Right lobe of liver (tissue), 6 donors: ENCODE results near the gene CHN2. TPM values are rescaled to one million over a fixed set of nuclear protein-coding genes. Genes with fewer than 3 reads are reported as not detected.

Experiments
- ATAC-seq, 4 donors: fragments of 200-7000 bp; cut with Tn5 transposase; one replicate each; pipeline ENCODE4 v1.9.1; 2020; ENCODE audit warnings: mild to moderate bottlenecking in 4 of 4, moderate library complexity in 4 of 4
- DNase-seq, 3 donors: peaks; one replicate each; pipeline ENCODE4 v3.0.0-alpha.2; 2020
- H3K27ac ChIP-seq, 3 donors: fragments of 200-600 bp; one replicate each; pipeline ENCODE4 v1.8.0; 2022
- H3K27me3 ChIP-seq, 2 donors: fragments of 200-600 bp; one replicate each; pipeline ENCODE4 v1.8.0; 2022
- H3K36me3 ChIP-seq, 4 donors: fragments of 200-600 bp; sonication (generic) in 1 of 4; one replicate each; pipeline versions ENCODE4 v1.5.1 to v1.8.0; 2017 to 2022; ENCODE audit warnings: control low read depth in 1 of 4
- H3K4me1 ChIP-seq, 4 donors: fragments of 200-600 bp; sonication (generic) in 1 of 4; one replicate each; pipeline versions ENCODE4 v1.5.1 to v1.8.0; 2017 to 2022; ENCODE audit warnings: control low read depth in 1 of 4
- H3K4me3 ChIP-seq, 3 donors: fragments of 200-600 bp; one replicate each; pipeline ENCODE4 v1.8.0; 2022
- H3K9me3 ChIP-seq, 4 donors: fragments of 200-600 bp; sonication (generic) in 1 of 4; one replicate each; pipeline versions ENCODE4 v1.5.1 to v1.8.0; 2017 to 2022; ENCODE audit warnings: control low read depth in 1 of 4
- CTCF ChIP-seq, 4 donors: fragments of 200-600 bp in 3 of 4; fragments of 450-650 bp in 1 of 4; IDR thresholded peaks; one replicate each; pipeline versions ENCODE4 v1.5.1 to v1.8.0; 2016 to 2022; ENCODE audit warnings: antibody characterized with exemption in 4 of 4, mild to moderate bottlenecking in 2 of 4
- POLR2A ChIP-seq: fragments of 450-650 bp; IDR thresholded peaks from one replicate; pipeline ENCODE4 v1.6.1; 2017; ENCODE audit warnings: antibody characterized with exemption, mild to moderate bottlenecking
- WGBS: methylation state at CpG from one replicate; pipeline ENCODE4 v1.1.6; 2018; ENCODE audit warnings: low coverage, low lambda C conversion rate; ENCODE audit not compliant: insufficient coverage; ENCODE audit errors: missing lambda C conversion rate; 5-methylcytosine and 5-hydroxymethylcytosine counted together
- intact Hi-C, 2 donors: fragments of 100-400 bp; cut with DNase I; formaldehyde crosslinking; loops; one replicate each; pipeline versions ENCODE4 v1.11.2 to v1.14.1; 2022
- total RNA-seq, 6 experiments: library from RNA; depleted of rRNA in 2 of 6; stranded (reverse); fragments of >200 nt in 2 of 6; fragmentation: NEBNext Ultra II Directional in 3 of 6; extraction: Animal tissue kit (Norgen Biotek cat#: 25700) in 3 of 6; gene quantifications; one replicate each; pipeline versions ENCODE4 v1.1.0 to v1.2.4, GENCODE V29; 2016 to 2023
- donor health status: DM: no; HTN: yes; CAD: no.
- donor health status: DM: no; HTN: no; CAD: no.
- donor health status: DM: no; HTN: no; CAD: no.
- donor health status: DM: no; HTN: yes; CAD: no.
- donor health status: DM: no; HTN: yes; CAD: no.

CHN2 gene
- total RNA-seq, 6 experiments from 2014 or later: 20.1 to 57.7 (median 31.5) TPM

- H3K4me1 ChIP-seq: peaks cover 0 to 36% (median 17%) of the 10 kb centered on the region in 4 donors
- no peaks in the 10 kb centered on the region for H3K36me3 ChIP-seq
- 100% methylated on average over 3 of the region's 3 CpGs for WGBS
- no peak for DNase-seq
- peak overlapping the region in 2 of 3 donors; percentile 17 to 79 for H3K27ac ChIP-seq
- H3K9me3 ChIP-seq: no peaks in the 10 kb centered on the region
- H3K27me3 ChIP-seq: no peaks in the 10 kb centered on the region
- no peak for ATAC-seq
- no peak for TF ChIP-seq POLR2A
- TF ChIP-seq CTCF (IDR thresholded peaks at IDR 0.05): no peak
- intact Hi-C loops: no loop called here
- H3K4me3 ChIP-seq: no peak overlapping the region
Measured at GRCh38 chr7:29247963-29248236, 53.3 kb downstream of the CHN2 start.

GRCh38 chr7:29248713-29249382, 54.3 kb downstream of the CHN2 start:
- Histone ChIP-seq H3K4me1 (peaks cover 0 to 36% (median 17%) of the 10 kb centered on the region in 4 donors), H3K27ac (peak overlapping the region; percentile 6 to 79 (median 25)), H3K36me3 (no peaks in the 10 kb centered on the region), H3K27me3 (no peaks in the 10 kb centered on the region), H3K4me3 (no peak overlapping the region), H3K9me3 (no peaks in the 10 kb centered on the region)
- TF ChIP-seq POLR2A (no peak), CTCF (IDR thresholded peaks at IDR 0.05) (no peak)
- DNase-seq (peak; percentile 78 to 93 (median 90)), ATAC-seq (peak; percentile 92 to 96 (median 92))
- 36% methylated on average over 5 of the region's 8 CpGs for WGBS
- intact Hi-C loops: no loop called here

GRCh38 chr7:29249383-29249750, 54.8 kb downstream of the CHN2 start:
- intact Hi-C loops: no loop called here
- Histone ChIP-seq H3K4me1 (peaks cover 0 to 36% (median 17%) of the 10 kb centered on the region in 4 donors), H3K9me3 (no peaks in the 10 kb centered on the region), H3K36me3 (no peaks in the 10 kb centered on the region), H3K27ac (peak overlapping the region; percentile 6 to 79 (median 25)), H3K4me3 (no peak overlapping the region), H3K27me3 (no peaks in the 10 kb centered on the region)
- no peak for DNase-seq
- TF ChIP-seq CTCF (IDR thresholded peaks at IDR 0.05) (no peak), POLR2A (no peak)
- ATAC-seq: peak in 1 of 4 donors; percentile 35
- 34% methylated on average over 7 of the region's 7 CpGs for WGBS

GRCh38 chr7:29249860-29250259, 55.3 kb downstream of the CHN2 start:
- WGBS: 93% methylated on average over 1 of the region's 1 CpG
- Histone ChIP-seq H3K4me1 (peaks cover 0 to 39% (median 18%) of the 10 kb centered on the region in 4 donors), H3K36me3 (no peaks in the 10 kb centered on the region), H3K27me3 (no peaks in the 10 kb centered on the region), H3K4me3 (no peak overlapping the region), H3K9me3 (no peaks in the 10 kb centered on the region), H3K27ac (peak overlapping the region in 2 of 3 donors; percentile 25 to 79)
- DNase-seq: no peak
- ATAC-seq: no peak
- intact Hi-C loops: no loop called here
- TF ChIP-seq POLR2A: no peak
- TF ChIP-seq CTCF (IDR thresholded peaks at IDR 0.05): no peak
